ENCODE data around the gene PARN. TPM values are rescaled to one million over a fixed set of nuclear protein-coding genes. Genes with fewer than 3 reads are reported as not detected.

PARN gene
- total and polyA plus RNA-seq, 2 experiments from 2014 or later = 32.5 to 61.3 TPM

- Histone ChIP-seq H3K4me2 (no peak overlapping the region), H3F3A (replicated peaks; ENCODE audit: low read depth) (no peaks in the 10 kb centered on the region), H3K4me1 (ENCODE audit: insufficient read depth) (peaks cover 26% of the 10 kb centered on the region), H3K27ac (ENCODE audit: low read depth) (no peak overlapping the region), H3K27me3 (ENCODE audit: insufficient read depth) (no peaks in the 10 kb centered on the region), H2AFZ (no peak overlapping the region), H3K79me2 (replicated peaks; ENCODE audit: insufficient read depth) (no peaks in the 10 kb centered on the region; the same call in 1 of the 2 replicates), H3K36me3 (ENCODE audit: insufficient read depth) (no peaks in the 10 kb centered on the region), H3K4me3 (no peak overlapping the region), H4K20me1 (replicated peaks; ENCODE audit: insufficient read depth) (no peaks in the 10 kb centered on the region), H3K9me2 (ENCODE audit: insufficient read depth) (no peaks in the 10 kb centered on the region)
- Mint-ChIP-seq H3K4me1 (peaks cover 51% of the 10 kb centered on the region), H3K27me3 (ENCODE audit: insufficient read depth, low read depth, poor library complexity) (peaks cover 3% of the 10 kb centered on the region), H3K9me3 (no peaks in the 10 kb centered on the region), H3K27ac (no peak overlapping the region), H3K4me3 (no peak overlapping the region), H3K36me3 (ENCODE audit: low read depth) (peaks cover 7% of the 10 kb centered on the region; the same call in 2 of the 3 replicates)
- DNase-seq (ENCODE audit: low spot score) (no peak), ATAC-seq (no peak)
- no peak for TF ChIP-seq REST (IDR thresholded peaks at IDR 0.05; ENCODE audit: unreplicated experiment)
- no peak for TF ChIP-seq ZNF114 (CRISPR knock-in tag; IDR thresholded peaks at IDR 0.05)
- no peak for TF ChIP-seq NANOG (IDR thresholded peaks at IDR 0.05; ENCODE audit: borderline replicate concordance)
- TF ChIP-seq ZNF462 (CRISPR knock-in tag; IDR thresholded peaks at IDR 0.05) = no peak
- TF ChIP-seq CTCF (conservative IDR thresholded peaks at IDR 0.05; ENCODE audit: low read depth in 2 of 2) = no peak
- no peak for TF ChIP-seq EZH2 (IDR thresholded peaks at IDR 0.05; ENCODE audit: low read depth, unreplicated experiment)
- no peak for TF ChIP-seq POLR2AphosphoS5 (IDR thresholded peaks at IDR 0.05; ENCODE audit: low read depth)
- no peak for TF ChIP-seq STAT1 (IDR thresholded peaks at IDR 0.05; ENCODE audit: unreplicated experiment)
- no peak for TF ChIP-seq EZH2phosphoT487 (IDR thresholded peaks at IDR 0.05; ENCODE audit: unreplicated experiment)
- no peak for TF ChIP-seq ETS1 (IDR thresholded peaks at IDR 0.05)
- no peak for TF ChIP-seq CREB1 (CRISPR knock-in tag; IDR thresholded peaks at IDR 0.05; ENCODE audit: low read depth)
These were observed 136.3 kb downstream of the PARN start for GRCh38 chr16:14493791-14494190.

Data from GM23338 (cell line).